ENCODE measurements around the gene PANK3. TPM values are rescaled to one million over a fixed set of nuclear protein-coding genes. Genes with fewer than 3 reads are reported as not detected.
"Not testable (repeated sequence)": the region's sequence is repeated elsewhere in the genome, so short reads cannot be mapped to it uniquely, and the experiment has no call there.

PANK3 gene
- total and polyA plus RNA-seq, 3 experiments from 2014 or later: 4.8 to 61.3 (median 53.8) TPM

DNA sequence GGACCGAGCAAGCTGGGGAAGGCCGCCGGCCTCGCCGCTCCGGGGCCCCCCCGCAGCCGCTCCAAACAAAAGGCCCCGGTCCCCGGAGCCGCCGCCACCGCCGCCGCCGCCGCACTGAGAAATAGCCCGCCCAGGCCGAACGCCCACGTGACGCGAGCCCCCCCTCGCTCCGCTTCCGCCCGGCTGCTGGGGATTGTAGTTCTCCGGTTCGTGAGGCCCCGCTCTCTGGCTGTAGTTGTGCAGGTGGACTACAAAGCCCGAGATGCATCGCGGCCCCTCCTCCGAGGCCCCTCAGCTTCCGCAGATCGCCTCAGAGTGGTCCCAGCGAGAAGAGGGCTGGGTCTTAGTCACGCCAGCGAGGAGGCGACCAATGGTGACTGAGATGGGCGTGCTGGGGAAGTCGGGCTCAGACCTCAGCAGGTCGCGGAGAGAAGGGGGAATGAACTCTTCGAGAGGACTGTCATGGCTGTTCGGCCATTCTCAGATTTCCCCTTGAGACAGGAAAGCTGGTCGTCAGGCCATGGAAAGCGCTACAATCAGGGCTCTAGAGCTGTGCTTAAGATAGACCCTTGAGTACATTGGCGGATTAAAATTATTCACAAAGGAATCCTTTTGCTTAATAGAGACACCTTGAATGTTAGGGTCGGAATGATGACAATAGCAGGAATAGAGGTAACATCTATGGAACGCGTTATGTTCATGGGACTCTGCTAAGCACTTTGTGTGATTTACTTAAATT lies 489 bp upstream of the PANK3 start:
- Mint-ChIP-seq H3K27me3 (peaks cover 2 to 7% of the 10 kb centered on the region in 2 donors), H3K4me1 (peaks cover 39 to 47% (median 46%) of the 10 kb centered on the region in 3 donors), H3K36me3 (peaks cover 0 to 12% (median 0%) of the 10 kb centered on the region in 3 donors), H3K4me3 (peak overlapping the region; percentile 86 to 94 (median 92)), H3K27ac (peak overlapping the region; percentile 84 to 99 (median 97)), H3K9me3 (no peaks in the 10 kb centered on the region)
- ChIA-PET CTCF (no interaction called here), POLR2A (interaction anchor here (0.6 to 1.2 kb wide), 2 partner anchors 33 to 1004 kb away, joined by 6 to 9 read pairs; partner anchors contain the start of gene SPDL1)
- DNase-seq: peak; percentile 94 to 97 (median 96)
- H3K9me3 ChIP-seq (ENCODE audit: low read length): no peaks in the 10 kb centered on the region
- H3K27ac ChIP-seq (ENCODE audit: low read depth, low read length): peak overlapping the region; percentile 63
- H3K4me3 ChIP-seq (ENCODE audit: low read length): peak overlapping the region; percentile 56
- no peaks in the 10 kb centered on the region for H3K36me3 ChIP-seq (ENCODE audit: insufficient read depth, low read length)
- peaks cover 14% of the 10 kb centered on the region for H3K4me1 ChIP-seq (ENCODE audit: insufficient read depth, low read length)
- H3K27me3 ChIP-seq (ENCODE audit: insufficient read depth, low read length, poor library complexity, severe bottlenecking): no peaks in the 10 kb centered on the region

DNA sequence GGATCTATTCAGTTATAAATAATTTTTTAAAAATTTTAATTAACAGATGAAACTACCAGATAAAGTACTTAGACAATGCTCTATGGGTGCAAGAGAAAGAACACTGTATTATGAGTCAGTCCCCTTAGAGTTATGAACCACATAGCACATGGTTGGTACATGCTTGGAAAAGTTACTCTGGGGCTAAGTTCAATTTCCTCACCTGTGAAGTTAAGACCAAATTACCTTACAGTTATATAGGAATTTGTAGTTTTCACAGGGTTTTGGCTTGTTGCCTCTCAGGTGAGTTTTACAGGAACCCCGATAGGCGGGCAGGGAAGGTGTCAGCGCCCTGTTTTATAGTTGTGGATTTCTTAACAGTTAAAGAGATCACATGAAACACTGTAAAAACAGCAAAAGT lies 1.2 kb downstream of the PANK3 start:
- peaks cover 0 to 15% (median 0%) of the 10 kb centered on the region in 3 donors for H3K36me3 Mint-ChIP-seq
- CTCF ChIA-PET: no interaction called here

DNA sequence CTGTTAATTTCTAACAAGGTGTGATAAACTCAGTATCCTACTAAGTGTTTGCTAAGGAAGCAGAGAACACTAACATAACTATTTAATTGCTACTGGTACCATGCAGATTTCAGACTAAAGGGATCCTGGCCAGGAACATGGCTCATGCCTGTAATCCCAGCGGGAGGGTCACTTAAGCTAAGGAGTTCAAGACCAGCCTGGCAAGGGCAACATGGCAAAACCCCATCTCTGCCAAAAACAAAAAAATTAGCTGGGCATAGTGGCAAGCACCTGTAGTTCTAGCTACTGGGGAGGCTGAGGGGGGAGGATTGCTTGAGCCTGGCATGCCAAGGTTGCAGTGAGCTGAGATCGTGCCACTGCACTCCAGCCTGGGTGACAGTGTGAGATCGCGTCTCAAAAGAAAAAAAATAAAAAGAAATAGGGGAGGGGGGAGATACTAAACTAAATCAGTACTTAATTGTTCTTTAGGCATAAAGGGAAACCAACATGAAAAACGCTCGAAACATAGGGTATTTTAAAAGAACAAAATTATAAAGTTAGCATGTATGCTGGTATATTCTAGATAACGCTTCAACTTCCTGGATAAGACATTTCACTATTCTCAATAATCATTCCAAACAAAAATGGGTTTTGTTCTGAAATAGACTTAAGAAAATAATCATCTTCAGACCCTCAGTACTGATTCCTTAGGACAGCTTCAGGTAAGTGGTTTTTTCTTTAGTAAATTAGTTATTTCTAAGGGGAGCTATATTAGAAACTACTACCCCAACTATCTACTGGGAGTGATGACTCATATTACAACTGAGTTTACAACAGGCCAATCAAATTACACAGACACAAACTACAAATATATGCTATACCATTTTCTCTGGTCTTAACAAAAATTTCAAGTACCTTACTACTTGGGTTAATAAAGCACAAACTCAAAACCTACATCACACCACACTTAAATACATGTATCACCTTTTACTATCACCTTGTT lies 3.5 kb downstream of the PANK3 start:
- Mint-ChIP-seq H3K9me3 (no peaks in the 10 kb centered on the region), H3K36me3 (peaks cover 0 to 25% (median 0%) of the 10 kb centered on the region in 3 donors), H3K27ac (peak overlapping the region in 2 of 8 donors; percentile 26 to 47), H3K4me1 (peaks cover 51 to 67% (median 64%) of the 10 kb centered on the region in 3 donors), H3K4me3 (peak overlapping the region in 4 of 7 donors; percentile 2 to 72 (median 34)), H3K27me3 (no peaks in the 10 kb centered on the region)
- no peak overlapping the region for H3K27ac ChIP-seq (ENCODE audit: low read depth, low read length)
- DNase-seq: no peak
- no peaks in the 10 kb centered on the region for H3K9me3 ChIP-seq (ENCODE audit: low read length)
- ChIA-PET CTCF (no interaction called here), POLR2A (no interaction called here)
- no peaks in the 10 kb centered on the region for H3K36me3 ChIP-seq (ENCODE audit: insufficient read depth, low read length)
- no peaks in the 10 kb centered on the region for H3K27me3 ChIP-seq (ENCODE audit: insufficient read depth, low read length, poor library complexity, severe bottlenecking)
- no peak overlapping the region for H3K4me3 ChIP-seq (ENCODE audit: low read length)
- H3K4me1 ChIP-seq (ENCODE audit: insufficient read depth, low read length): peaks cover 14% of the 10 kb centered on the region

More for the DNA sequence above, 1.2 kb downstream of the PANK3 start:
- Histone ChIP-seq H3K9me3 (ENCODE audit: low read length) (no peaks in the 10 kb centered on the region), H3K27ac (ENCODE audit: low read depth, low read length) (peak overlapping the region; percentile 63), H3K36me3 (ENCODE audit: insufficient read depth, low read length) (no peaks in the 10 kb centered on the region), H3K27me3 (ENCODE audit: insufficient read depth, low read length, poor library complexity, severe bottlenecking) (no peaks in the 10 kb centered on the region), H3K4me3 (ENCODE audit: low read length) (peak overlapping the region; percentile 82), H3K4me1 (ENCODE audit: insufficient read depth, low read length) (peaks cover 14% of the 10 kb centered on the region)
- Mint-ChIP-seq H3K4me1 (peaks cover 39 to 49% (median 48%) of the 10 kb centered on the region in 3 donors), H3K9me3 (no peaks in the 10 kb centered on the region), H3K27me3 (no peaks in the 10 kb centered on the region), H3K27ac (peak overlapping the region; percentile 79 to 98 (median 92)), H3K4me3 (peak overlapping the region; percentile 86 to 96 (median 94))
- no peak for DNase-seq
- POLR2A ChIA-PET: no interaction called here

DNA sequence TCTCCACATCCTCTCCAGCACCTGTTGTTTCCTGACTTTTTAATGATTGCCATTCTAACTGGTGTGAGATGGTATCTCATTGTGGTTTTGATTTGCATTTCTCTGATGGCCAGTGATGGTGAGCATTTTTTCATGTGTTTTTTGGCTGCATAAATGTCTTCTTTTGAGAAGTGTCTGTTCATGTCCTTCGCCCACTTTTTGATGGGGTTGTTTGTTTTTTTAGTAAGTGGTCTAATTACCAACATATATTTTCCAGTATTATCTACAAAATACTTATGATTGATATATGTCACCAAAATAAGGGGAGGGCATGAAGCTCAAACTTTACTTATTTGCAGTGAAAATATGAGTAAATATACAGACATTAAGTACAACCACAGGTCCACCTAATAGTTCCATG lies 5.0 kb downstream of the PANK3 start:
- H3K36me3 Mint-ChIP-seq: peaks cover 0 to 29% (median 0%) of the 10 kb centered on the region in 3 donors
- peaks cover 46 to 62% (median 60%) of the 10 kb centered on the region in 3 donors for H3K4me1 Mint-ChIP-seq
- H3K9me3 ChIP-seq (ENCODE audit: low read length); H3K27ac ChIP-seq (ENCODE audit: low read depth, low read length); H3K27me3 Mint-ChIP-seq; H3K4me3 Mint-ChIP-seq; H3K4me3 ChIP-seq (ENCODE audit: low read length); H3K9me3 Mint-ChIP-seq; CTCF ChIA-PET; DNase-seq; H3K27ac Mint-ChIP-seq; H3K27me3 ChIP-seq (ENCODE audit: insufficient read depth, low read length, poor library complexity, severe bottlenecking); POLR2A ChIA-PET; H3K36me3 ChIP-seq (ENCODE audit: insufficient read depth, low read length): not testable (repeated sequence)
- H3K4me1 ChIP-seq (ENCODE audit: insufficient read depth, low read length): peaks cover 14% of the 10 kb centered on the region

DNA sequence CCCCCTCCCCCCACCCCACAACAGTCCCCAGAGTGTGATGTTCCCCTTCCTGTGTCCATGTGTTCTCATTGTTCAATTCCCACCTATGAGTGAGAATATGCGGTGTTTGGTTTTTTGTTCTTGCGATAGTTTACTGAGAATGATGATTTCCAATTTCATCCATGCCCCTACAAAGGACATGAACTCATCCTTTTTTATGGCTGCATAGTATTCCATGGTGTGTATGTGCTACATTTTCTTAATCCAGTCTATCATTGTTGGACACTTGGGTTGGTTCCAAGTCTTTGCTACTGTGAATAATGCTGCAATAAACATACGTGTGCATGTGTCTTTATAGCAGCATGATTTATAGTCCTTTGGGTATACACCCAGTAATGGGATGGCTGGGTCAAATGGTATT lies 5.5 kb downstream of the PANK3 start:
- POLR2A ChIA-PET; H3K36me3 ChIP-seq (ENCODE audit: insufficient read depth, low read length); H3K27ac ChIP-seq (ENCODE audit: low read depth, low read length); H3K9me3 Mint-ChIP-seq; H3K4me3 Mint-ChIP-seq; H3K27ac Mint-ChIP-seq; H3K27me3 Mint-ChIP-seq; H3K27me3 ChIP-seq (ENCODE audit: insufficient read depth, low read length, poor library complexity, severe bottlenecking); CTCF ChIA-PET; DNase-seq; H3K4me3 ChIP-seq (ENCODE audit: low read length); H3K9me3 ChIP-seq (ENCODE audit: low read length): not testable (repeated sequence)
- peaks cover 14% of the 10 kb centered on the region for H3K4me1 ChIP-seq (ENCODE audit: insufficient read depth, low read length)
- Mint-ChIP-seq H3K36me3 (peaks cover 0 to 28% (median 0%) of the 10 kb centered on the region in 3 donors), H3K4me1 (peaks cover 46 to 62% (median 59%) of the 10 kb centered on the region in 3 donors)

DNA sequence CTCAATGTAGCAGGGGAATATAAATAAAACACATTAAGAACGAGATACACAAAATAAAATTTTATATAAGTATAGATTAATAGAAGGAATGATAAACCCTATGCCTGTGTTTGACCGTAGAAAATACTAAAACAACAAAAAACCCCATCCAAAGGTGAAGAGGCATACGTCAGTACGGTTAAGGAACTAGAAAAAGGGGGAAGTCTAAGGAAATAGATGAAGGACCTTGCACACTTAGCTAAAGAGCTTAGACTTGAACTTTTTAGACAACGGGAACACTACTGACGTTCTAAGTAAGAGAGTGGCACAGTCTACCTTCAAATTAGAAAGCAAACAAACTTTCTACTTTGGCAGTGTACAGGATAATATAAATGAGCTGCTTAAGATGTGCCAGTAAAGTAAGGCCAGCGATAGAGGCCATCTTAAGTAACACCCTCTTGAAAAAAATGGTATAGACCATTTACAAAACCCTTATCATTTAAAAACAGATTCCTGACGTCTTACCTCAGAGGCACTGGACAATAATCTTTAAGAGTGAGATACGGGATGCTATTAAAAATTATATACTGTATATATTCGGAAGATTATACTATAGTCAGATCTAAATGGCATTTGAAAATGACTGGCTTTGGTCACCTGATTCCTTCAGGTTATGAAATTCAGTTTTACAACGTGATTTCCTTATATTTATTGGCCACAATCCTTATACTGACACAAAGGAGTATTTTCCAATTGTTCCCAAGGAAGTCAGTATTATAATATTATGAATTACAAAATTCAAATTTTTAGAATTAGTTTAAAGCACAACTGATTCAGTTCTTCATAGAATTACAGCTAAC lies 8.5 kb downstream of the PANK3 start:
- H3K4me1 ChIP-seq (ENCODE audit: insufficient read depth, low read length): no peaks in the 10 kb centered on the region
- POLR2A ChIA-PET: no interaction called here
- DNase-seq: no peak

DNA sequence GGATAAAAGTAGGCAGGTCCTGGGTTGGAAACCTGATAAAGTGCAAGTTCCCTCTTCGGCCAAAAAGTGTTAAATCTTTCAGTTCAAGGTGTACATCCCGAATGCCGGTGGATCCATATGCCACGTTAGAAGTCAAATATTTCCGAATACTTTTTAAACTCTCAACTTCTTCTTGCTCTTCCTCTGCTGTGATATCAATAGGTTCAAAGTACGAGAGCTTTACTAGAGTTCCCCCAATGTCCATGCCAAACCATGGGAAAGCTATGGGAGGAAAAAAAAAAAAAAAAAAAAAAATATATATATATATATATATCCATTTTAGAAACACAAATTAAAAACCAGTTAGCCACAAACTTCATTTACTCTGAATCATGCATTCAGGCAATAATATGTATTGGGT lies 10.4 kb downstream of the PANK3 start:
- CTCF ChIA-PET: no interaction called here
- Histone ChIP-seq H3K27me3 (ENCODE audit: insufficient read depth, low read length, poor library complexity, severe bottlenecking) (no peaks in the 10 kb centered on the region), H3K4me3 (ENCODE audit: low read length) (no peak overlapping the region), H3K27ac (ENCODE audit: low read depth, low read length) (no peak overlapping the region), H3K4me1 (ENCODE audit: insufficient read depth, low read length) (no peaks in the 10 kb centered on the region), H3K9me3 (ENCODE audit: low read length) (no peaks in the 10 kb centered on the region), H3K36me3 (ENCODE audit: insufficient read depth, low read length) (peaks cover 5% of the 10 kb centered on the region)
- DNase-seq: no peak
- Mint-ChIP-seq H3K9me3 (no peaks in the 10 kb centered on the region), H3K36me3 (peaks cover 0 to 61% (median 10%) of the 10 kb centered on the region in 3 donors), H3K4me1 (peaks cover 20 to 47% (median 36%) of the 10 kb centered on the region in 3 donors), H3K27me3 (no peaks in the 10 kb centered on the region), H3K27ac (no peak overlapping the region), H3K4me3 (no peak overlapping the region)
- POLR2A ChIA-PET: no interaction called here

More for the DNA sequence above, 8.5 kb downstream of the PANK3 start:
- Histone ChIP-seq H3K27me3 (ENCODE audit: insufficient read depth, low read length, poor library complexity, severe bottlenecking) (no peaks in the 10 kb centered on the region), H3K9me3 (ENCODE audit: low read length) (no peaks in the 10 kb centered on the region), H3K4me3 (ENCODE audit: low read length) (no peak overlapping the region), H3K27ac (ENCODE audit: low read depth, low read length) (no peak overlapping the region), H3K36me3 (ENCODE audit: insufficient read depth, low read length) (peaks cover 5% of the 10 kb centered on the region)
- CTCF ChIA-PET: no interaction called here
- Mint-ChIP-seq H3K4me1 (peaks cover 24 to 55% (median 38%) of the 10 kb centered on the region in 3 donors), H3K9me3 (no peaks in the 10 kb centered on the region), H3K27me3 (no peaks in the 10 kb centered on the region), H3K27ac (peak overlapping the region in 1 of 8 donors; percentile 11), H3K36me3 (peaks cover 0 to 54% (median 7%) of the 10 kb centered on the region in 3 donors), H3K4me3 (no peak overlapping the region)

All from CD8-positive, alpha-beta memory T cell (primary cell).